Stimulated activated CD4-positive, alpha-beta T cell treated with anti-CD3 and anti-CD28 coated beads, Interleukin-1b, Interleukin-23, amount 100 ng/mL, for 24 hours (primary cell): Measurements from ENCODE around the gene PTPRZ1.

Source experiments
- DNase-seq, 4 experiments: peaks; one replicate each; pipeline ENCODE4 v3.0.0-alpha.2; 2020; ENCODE audit warnings: low read depth in 4 of 4, low spot score in 1 of 4

Gene PTPRZ1

GRCh38 chr7:122040147-122040546 lies 167.2 kb downstream of the PTPRZ1 start:
- DNase-seq = no peak

GRCh38 chr7:122046402-122046801 lies 173.4 kb downstream of the PTPRZ1 start:
- DNase-seq = no peak

GRCh38 chr7:122054393-122054792 lies 181.4 kb downstream of the PTPRZ1 start:
- DNase-seq = no peak

GRCh38 chr7:122055073-122055472 lies 182.1 kb downstream of the PTPRZ1 start:
- DNase-seq = no peak

- no peak for DNase-seq
These were observed 184.0 kb downstream of the PTPRZ1 start for GRCh38 chr7:122056977-122057376.

GRCh38 chr7:122059542-122059941 lies 186.6 kb downstream of the PTPRZ1 start:
- DNase-seq = no peak

GRCh38 chr7:122063146-122063545 lies 190.2 kb downstream of the PTPRZ1 start:
- no peak for DNase-seq

GRCh38 chr7:122064971-122065370 lies 192.0 kb downstream of the PTPRZ1 start:
- DNase-seq = no peak

GRCh38 chr7:122067077-122067476 lies 194.1 kb downstream of the PTPRZ1 start:
- no peak for DNase-seq

GRCh38 chr7:122068046-122068445 lies 195.1 kb downstream of the PTPRZ1 start:
- DNase-seq = no peak

GRCh38 chr7:122068999-122069398 lies 196.0 kb downstream of the PTPRZ1 start:
- no peak for DNase-seq

GRCh38 chr7:122070062-122070461 lies 197.1 kb downstream of the PTPRZ1 start:
- no peak for DNase-seq

- no peak for DNase-seq
These were observed 197.9 kb downstream of the PTPRZ1 start for GRCh38 chr7:122070834-122071233.

- DNase-seq = no peak
These were observed 199.3 kb downstream of the PTPRZ1 start for GRCh38 chr7:122072272-122072671.

GRCh38 chr7:122072924-122073599 lies 200.1 kb downstream of the PTPRZ1 start:
- no peak for DNase-seq

- no peak for DNase-seq
These were observed 200.7 kb downstream of the PTPRZ1 start for GRCh38 chr7:122073635-122074034.

- DNase-seq = no peak
These were observed 209.2 kb downstream of the PTPRZ1 start for GRCh38 chr7:122082160-122082559.

- DNase-seq = no peak
These were observed 209.7 kb downstream of the PTPRZ1 start for GRCh38 chr7:122082670-122083069.

- DNase-seq = peak in 3 of 4 experiments; percentile 10 to 26 (median 20)
These were observed 220.2 kb downstream of the PTPRZ1 start for GRCh38 chr7:122092964-122093797.

GRCh38 chr7:122094549-122094948 lies 221.6 kb downstream of the PTPRZ1 start:
- no peak for DNase-seq

GRCh38 chr7:122095642-122096041 lies 222.7 kb downstream of the PTPRZ1 start:
- no peak for DNase-seq

GRCh38 chr7:122100021-122100420 lies 227.1 kb downstream of the PTPRZ1 start:
- no peak for DNase-seq
